GM12892 (cell line): ENCODE data around the gene CERS6.

ENCODE experiments used
- DNase-seq: peaks from one replicate; pipeline ENCODE4 v3.0.0; 2011; ENCODE audit not compliant: insufficient read length
- FAIRE-seq: peaks from 2 replicates; lab custom pipeline; 2011; peaks lifted over from hg19 to GRCh38; lab: Jason Lieb, UNC
- POLR2A ChIP-seq: IDR thresholded peaks from 2 replicates; pipeline ENCODE4 v1.6.1; 2011; ENCODE audit warnings: low read depth, low read length, control low read depth
- POLR2AphosphoS5 ChIP-seq: IDR thresholded peaks from 2 replicates; pipeline ENCODE4 v1.6.1; 2011; ENCODE audit warnings: low read depth, low read length, control low read depth
- TAF1 ChIP-seq: IDR thresholded peaks from 2 replicates; pipeline ENCODE4 v1.6.1; 2011; ENCODE audit warnings: low read depth, mild to moderate bottlenecking, control low read depth, low read length, borderline replicate concordance

CERS6 gene

DNA sequence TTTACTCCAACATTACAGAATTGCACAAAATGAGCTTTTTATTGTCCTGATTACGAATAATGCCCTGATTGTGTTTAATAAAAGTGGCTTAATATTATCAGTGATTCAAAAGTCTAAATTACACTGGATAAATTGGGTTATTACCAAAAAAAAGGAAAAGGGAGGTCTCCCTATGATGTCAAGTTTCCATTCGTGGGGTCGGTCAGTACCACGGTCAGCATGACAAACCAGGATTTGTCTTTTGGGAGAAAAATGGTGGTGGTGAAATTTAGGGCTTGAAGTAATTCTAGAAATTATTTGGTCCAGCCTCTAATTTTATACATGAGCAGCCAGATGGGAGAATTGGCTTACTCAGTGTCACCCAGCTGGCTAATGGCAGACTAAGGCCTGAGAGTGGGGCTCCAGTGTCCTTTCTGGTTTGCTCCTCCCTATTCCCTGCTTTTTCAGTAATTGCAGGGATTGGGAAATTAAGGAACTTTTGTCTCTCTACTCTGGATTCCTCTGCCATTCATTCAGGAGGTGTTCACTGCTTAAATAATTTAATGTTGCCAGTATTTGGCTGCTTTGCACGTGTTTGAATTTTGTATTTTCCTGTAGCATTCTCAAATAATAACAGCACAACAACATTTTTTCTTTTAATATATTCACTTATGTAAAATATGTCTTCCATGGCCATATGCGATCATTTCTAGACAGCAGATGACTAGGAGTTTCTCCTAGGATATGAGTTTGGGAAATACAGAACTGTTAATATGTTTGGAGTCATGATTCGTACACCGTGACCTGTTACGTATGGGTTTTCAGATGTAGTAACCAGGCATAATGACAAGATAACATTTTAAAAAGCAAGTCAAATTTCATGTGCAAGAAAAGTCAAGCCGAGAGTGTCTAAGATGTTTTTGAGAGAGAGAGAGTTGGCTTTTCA, 217.5 kb downstream of the CERS6 start:
- DNase-seq (no peak), FAIRE-seq (peak; percentile 24)
- TF ChIP-seq POLR2A (no peak), POLR2AphosphoS5 (no peak)

- DNase-seq (no peak), FAIRE-seq (no peak)
- TF ChIP-seq POLR2AphosphoS5 = no peak
- no peak for TF ChIP-seq TAF1
- TF ChIP-seq POLR2A = no peak
Measured at GRCh38 chr2:168678153-168678853, 222.2 kb downstream of the CERS6 start.

GRCh38 chr2:168679081-168679480, 223.0 kb downstream of the CERS6 start:
- FAIRE-seq (no peak), DNase-seq (no peak)

DNA sequence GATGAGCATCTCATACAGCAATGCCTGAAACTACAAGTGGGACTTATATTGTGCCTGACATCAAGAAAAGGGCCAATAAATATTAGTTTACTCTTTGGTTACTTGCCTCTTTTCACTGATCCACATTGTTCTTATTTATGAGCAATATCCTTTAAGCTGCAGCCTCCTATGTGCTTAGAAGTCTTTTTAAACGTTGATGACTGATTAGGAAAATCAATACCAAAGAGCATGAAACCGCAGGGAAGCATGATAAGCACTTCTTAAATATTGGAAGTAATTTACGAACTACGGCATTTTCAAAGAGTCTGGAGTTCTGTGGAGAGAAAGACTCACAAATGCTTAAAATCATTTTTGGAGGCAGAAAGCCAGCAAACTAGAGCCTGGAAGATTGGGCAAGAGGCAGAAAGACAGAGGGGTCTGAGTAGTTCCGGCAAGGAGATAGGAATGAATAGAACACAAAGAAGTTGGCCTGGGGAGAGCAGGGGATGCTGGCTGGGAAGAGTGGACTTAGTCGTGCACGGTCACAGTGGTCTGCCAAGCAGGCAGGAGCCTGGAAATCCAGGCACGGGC, 223.8 kb downstream of the CERS6 start:
- DNase-seq = no peak
- no peak for FAIRE-seq
- TF ChIP-seq POLR2A = no peak
- TF ChIP-seq POLR2AphosphoS5 = no peak
- no peak for TF ChIP-seq TAF1

More at GRCh38 chr2:168679081-168679480, 223.0 kb downstream of the CERS6 start:
- TF ChIP-seq TAF1 (no peak), POLR2AphosphoS5 (no peak), POLR2A (no peak)

DNA sequence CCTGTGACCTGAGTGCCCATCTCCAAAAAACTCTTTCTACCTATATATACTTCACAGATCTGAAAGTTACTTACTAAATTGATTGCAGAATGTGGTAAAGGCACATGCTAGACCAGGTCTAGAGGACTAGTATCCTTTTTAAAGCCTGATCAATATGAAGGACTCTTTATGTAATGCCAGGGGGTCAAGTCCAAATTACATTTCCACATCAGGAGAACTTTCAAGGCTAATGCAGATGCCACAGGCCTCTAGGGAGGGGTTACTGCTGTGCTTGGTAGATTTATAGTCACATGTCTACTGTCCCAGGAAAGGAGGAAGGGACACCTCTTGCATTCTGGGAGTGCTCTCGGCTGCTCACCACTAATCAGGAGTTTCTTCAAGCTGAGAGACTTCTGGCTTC, 227.9 kb downstream of the CERS6 start:
- TF ChIP-seq TAF1 (no peak), POLR2AphosphoS5 (no peak), POLR2A (no peak)
- no peak for DNase-seq
- FAIRE-seq = no peak

GRCh38 chr2:168684921-168685599, 229.0 kb downstream of the CERS6 start:
- FAIRE-seq (no peak), DNase-seq (no peak)
- TF ChIP-seq POLR2A (no peak), POLR2AphosphoS5 (no peak), TAF1 (no peak)

GRCh38 chr2:168685600-168686451, 229.8 kb downstream of the CERS6 start:
- no peak for DNase-seq
- TF ChIP-seq TAF1 = no peak
- TF ChIP-seq POLR2A = no peak
- TF ChIP-seq POLR2AphosphoS5 = no peak

GRCh38 chr2:168686452-168687191, 230.6 kb downstream of the CERS6 start:
- no peak for FAIRE-seq
- no peak for DNase-seq
- TF ChIP-seq POLR2AphosphoS5 = no peak
- no peak for TF ChIP-seq TAF1
- no peak for TF ChIP-seq POLR2A

More at GRCh38 chr2:168685600-168686451, 229.8 kb downstream of the CERS6 start:
- FAIRE-seq = no peak

- no peak for DNase-seq
- no peak for FAIRE-seq
- no peak for TF ChIP-seq TAF1
- TF ChIP-seq POLR2A = no peak
- no peak for TF ChIP-seq POLR2AphosphoS5
Measured at GRCh38 chr2:168687314-168687713, 231.2 kb downstream of the CERS6 start.

DNA sequence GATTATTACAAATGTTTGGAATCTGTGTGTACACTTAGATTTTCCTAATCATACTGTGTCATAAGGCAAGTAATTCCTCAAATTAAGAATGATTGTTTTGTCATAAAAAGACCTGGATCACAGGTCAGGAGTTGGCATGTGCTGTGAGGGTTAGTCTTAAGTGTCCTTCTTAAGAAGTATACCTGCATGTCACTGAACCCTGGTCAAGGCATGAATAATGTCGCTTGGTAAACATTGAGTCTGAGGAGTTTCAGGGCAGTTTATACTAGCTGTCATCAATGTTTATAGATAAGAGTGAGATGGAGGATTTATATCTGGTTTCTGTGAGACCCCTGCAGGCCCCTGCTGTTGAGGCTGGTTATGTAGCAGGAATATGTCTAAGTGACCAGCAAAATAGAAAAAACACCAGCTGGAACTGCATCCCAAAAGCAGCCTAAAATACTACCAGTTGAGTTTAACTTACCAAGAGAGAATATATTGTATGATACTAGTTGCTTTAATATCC, 234.4 kb downstream of the CERS6 start:
- TF ChIP-seq POLR2AphosphoS5 = no peak
- no peak for TF ChIP-seq POLR2A
- TF ChIP-seq TAF1 = no peak
- DNase-seq (no peak), FAIRE-seq (no peak)

DNA sequence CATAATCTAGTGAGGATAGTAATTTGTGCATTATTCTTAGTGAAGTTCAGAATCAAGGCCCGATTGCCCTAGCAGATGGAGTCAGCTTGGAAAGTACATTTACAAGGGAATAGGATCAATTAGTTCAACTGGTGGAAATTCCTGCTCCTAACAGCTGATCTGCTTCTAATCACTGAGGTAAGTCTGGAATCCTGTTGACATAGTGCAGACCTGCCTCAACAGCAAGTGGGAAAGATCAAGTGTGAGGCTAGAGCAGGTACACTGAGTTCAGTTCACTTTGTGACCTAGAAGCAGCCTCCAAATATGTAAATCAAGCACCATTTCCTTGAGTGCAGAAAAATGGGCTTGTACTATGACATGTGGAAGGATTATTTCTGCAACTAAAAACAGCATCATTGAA, 235.1 kb downstream of the CERS6 start:
- DNase-seq = no peak
- FAIRE-seq = no peak
- no peak for TF ChIP-seq POLR2AphosphoS5
- no peak for TF ChIP-seq TAF1
- TF ChIP-seq POLR2A = no peak
